Liver (tissue), 3 donors: ENCODE data around the gene ITLN1.

ENCODE experiments used
- CTCF ChIP-seq: fragments of 150-350 bp; IDR thresholded peaks from 2 replicates; pipeline ENCODE4 v1.5.1; 2017; ENCODE audit warnings: improper control_type of control experiment, low read depth, low read length; ENCODE audit not compliant: missing input control
- GABPA ChIP-seq, 2 donors: IDR thresholded peaks in 1 of 2; conservative IDR thresholded peaks in 1 of 2; 2 replicates each; pipeline ENCODE4 v1.6.1; 2016; ENCODE audit warnings: antibody characterized with exemption in 2 of 2, mild to moderate bottlenecking in 1 of 2, moderate library complexity in 1 of 2
- REST ChIP-seq: IDR thresholded peaks from 2 replicates; pipeline ENCODE4 v1.6.1; 2016; ENCODE audit warnings: antibody characterized with exemption, mild to moderate bottlenecking
- donor health status: healthy.
- donor health status: healthy.

- no peak for TF ChIP-seq CTCF
- no peak for TF ChIP-seq REST
- TF ChIP-seq GABPA (IDR thresholded peaks at IDR 0.05 in 1 of 2, conservative IDR thresholded peaks at IDR 0.05 in 1 of 2): no peak
Observed at GRCh38 chr1:160883581-160884513, 1.1 kb downstream of the ITLN1 start.
